Measurements from ENCODE around the gene ANKMY1.

The ANKMY1 gene

GRCh38 chr2:240557808-240558207 lies at the start of gene ANKMY1:
TSS of gene ANKMY1 (minus strand) at chr2:240557988. CDS start at chr2:240557335, 653 bp downstream.
- DNase-seq = peak; percentile 49

GRCh38 chr2:240605867-240606743 lies 48.3 kb upstream of the ANKMY1 start:
- no peak for DNase-seq

- DNase-seq = no peak
These were observed 47.3 kb upstream of the ANKMY1 start for GRCh38 chr2:240604939-240605716.

- DNase-seq = no peak
These were observed 46.6 kb upstream of the ANKMY1 start for GRCh38 chr2:240604291-240604938.

- no peak for DNase-seq
These were observed 46.1 kb upstream of the ANKMY1 start for GRCh38 chr2:240603846-240604245.

- DNase-seq = no peak
These were observed 45.5 kb upstream of the ANKMY1 start for GRCh38 chr2:240603081-240603835.

- DNase-seq = no peak
These were observed 44.7 kb upstream of the ANKMY1 start for GRCh38 chr2:240602266-240603050.

- DNase-seq = no peak
These were observed 44.0 kb upstream of the ANKMY1 start for GRCh38 chr2:240601831-240602160.

- DNase-seq = no peak
These were observed 43.5 kb upstream of the ANKMY1 start for GRCh38 chr2:240601061-240601830.

- DNase-seq = no peak
These were observed 42.7 kb upstream of the ANKMY1 start for GRCh38 chr2:240600451-240600961.

GRCh38 chr2:240599141-240599583 lies 41.4 kb upstream of the ANKMY1 start:
- DNase-seq = no peak

GRCh38 chr2:240598311-240598911 lies 40.6 kb upstream of the ANKMY1 start:
- no peak for DNase-seq

GRCh38 chr2:240597419-240598181 lies 39.8 kb upstream of the ANKMY1 start:
- no peak for DNase-seq

- DNase-seq = no peak
These were observed 39.2 kb upstream of the ANKMY1 start for GRCh38 chr2:240597054-240597418.

GRCh38 chr2:240596491-240596931 lies 38.7 kb upstream of the ANKMY1 start:
- DNase-seq = no peak

- DNase-seq = no peak
These were observed 38.3 kb upstream of the ANKMY1 start for GRCh38 chr2:240596080-240596460.

- DNase-seq = no peak
These were observed 37.7 kb upstream of the ANKMY1 start for GRCh38 chr2:240595381-240596079.

GRCh38 chr2:240594511-240595380 lies 37.0 kb upstream of the ANKMY1 start:
- no peak for DNase-seq
